Measurements from ENCODE around the gene PCID2.

The PCID2 gene

GRCh38 chr13:113195360-113195759 lies 13.1 kb downstream of the PCID2 start:
- Histone ChIP-seq H3K4me1 (ENCODE audit: insufficient read depth, insufficient read length) (no peaks in the 10 kb centered on the region), H3K36me3 (ENCODE audit: insufficient read depth, insufficient read length, low read length) (peaks cover 77% of the 10 kb centered on the region), H3K9ac (ENCODE audit: insufficient read length, low read depth) (no peak overlapping the region), H3K27me3 (ENCODE audit: insufficient read depth, insufficient read length) (no peaks in the 10 kb centered on the region), H3K4me3 (ENCODE audit: insufficient read length, low read depth) (no peak overlapping the region), H3K9me3 (ENCODE audit: insufficient read depth, low read length) (no peaks in the 10 kb centered on the region)
- DNase-seq (ENCODE audit: low read depth, low spot score) = no peak
- TF ChIP-seq YY1 (IDR thresholded peaks at IDR 0.05; ENCODE audit: insufficient read depth, insufficient read length) = no peak
- TF ChIP-seq SUZ12 (IDR thresholded peaks at IDR 0.05; ENCODE audit: extremely low read depth, insufficient read depth, insufficient read length) = no peak
- no peak for TF ChIP-seq ZNF274 (IDR thresholded peaks at IDR 0.05; ENCODE audit: low read depth, low read length)

- peaks cover 76% of the 10 kb centered on the region for H3K36me3 ChIP-seq (ENCODE audit: insufficient read depth, insufficient read length, low read length)
These were observed 15.6 kb downstream of the PCID2 start for GRCh38 chr13:113192902-113193301.

GRCh38 chr13:113192279-113192678 lies 16.2 kb downstream of the PCID2 start:
- Histone ChIP-seq H3K9ac (ENCODE audit: insufficient read length, low read depth) (no peak overlapping the region), H3K4me1 (ENCODE audit: insufficient read depth, insufficient read length) (peaks cover under 1% of the 10 kb centered on the region), H3K9me3 (ENCODE audit: insufficient read depth, low read length) (no peaks in the 10 kb centered on the region), H3K36me3 (ENCODE audit: insufficient read depth, insufficient read length, low read length) (peaks cover 73% of the 10 kb centered on the region), H3K27me3 (ENCODE audit: insufficient read depth, insufficient read length) (no peaks in the 10 kb centered on the region), H3K4me3 (ENCODE audit: insufficient read length, low read depth) (no peak overlapping the region)
- DNase-seq (ENCODE audit: low read depth, low spot score) = no peak
- TF ChIP-seq SUZ12 (IDR thresholded peaks at IDR 0.05; ENCODE audit: extremely low read depth, insufficient read depth, insufficient read length) = no peak
- no peak for TF ChIP-seq ZNF274 (IDR thresholded peaks at IDR 0.05; ENCODE audit: low read depth, low read length)
- TF ChIP-seq YY1 (IDR thresholded peaks at IDR 0.05; ENCODE audit: insufficient read depth, insufficient read length) = no peak

More at GRCh38 chr13:113192902-113193301, 15.6 kb downstream of the PCID2 start:
- no peaks in the 10 kb centered on the region for H3K27me3 ChIP-seq (ENCODE audit: insufficient read depth, insufficient read length)
- no peak for DNase-seq (ENCODE audit: low read depth, low spot score)
- no peak overlapping the region for H3K9ac ChIP-seq (ENCODE audit: insufficient read length, low read depth)
- H3K9me3 ChIP-seq (ENCODE audit: insufficient read depth, low read length) = no peaks in the 10 kb centered on the region
- no peak for TF ChIP-seq SUZ12 (IDR thresholded peaks at IDR 0.05; ENCODE audit: extremely low read depth, insufficient read depth, insufficient read length)
- TF ChIP-seq ZNF274 (IDR thresholded peaks at IDR 0.05; ENCODE audit: low read depth, low read length) = no peak
- TF ChIP-seq YY1 (IDR thresholded peaks at IDR 0.05; ENCODE audit: insufficient read depth, insufficient read length) = no peak
- H3K4me3 ChIP-seq (ENCODE audit: insufficient read length, low read depth) = no peak overlapping the region
- H3K4me1 ChIP-seq (ENCODE audit: insufficient read depth, insufficient read length) = no peaks in the 10 kb centered on the region

DNA sequence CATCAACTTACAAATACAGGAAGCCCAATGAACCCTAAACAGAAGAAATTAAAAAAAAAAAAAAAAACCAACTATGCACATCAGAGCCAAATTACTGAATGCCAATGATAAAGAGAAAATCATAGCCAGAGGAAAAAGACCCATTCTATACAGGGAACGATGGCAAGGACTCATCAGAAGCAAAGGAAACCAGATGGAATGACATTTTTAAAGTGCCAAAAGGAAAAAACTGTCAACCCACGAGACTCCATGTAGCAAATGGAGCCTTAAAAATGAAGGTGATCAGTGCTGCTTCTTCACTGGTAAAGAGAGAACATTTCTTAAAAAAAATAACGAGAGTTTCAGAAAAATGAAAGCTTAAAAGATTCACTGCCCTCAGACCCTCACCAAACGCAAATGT lies 18.3 kb downstream of the PCID2 start:
- TF ChIP-seq ZNF274 (IDR thresholded peaks at IDR 0.05; ENCODE audit: low read depth, low read length) = no peak
- TF ChIP-seq YY1 (IDR thresholded peaks at IDR 0.05; ENCODE audit: insufficient read depth, insufficient read length) = no peak
- no peak for TF ChIP-seq SUZ12 (IDR thresholded peaks at IDR 0.05; ENCODE audit: extremely low read depth, insufficient read depth, insufficient read length)
- Histone ChIP-seq H3K36me3 (ENCODE audit: insufficient read depth, insufficient read length, low read length) (peaks cover 70% of the 10 kb centered on the region), H3K9me3 (ENCODE audit: insufficient read depth, low read length) (no peaks in the 10 kb centered on the region), H3K4me1 (ENCODE audit: insufficient read depth, insufficient read length) (peaks cover 3% of the 10 kb centered on the region), H3K4me3 (ENCODE audit: insufficient read length, low read depth) (no peak overlapping the region), H3K27me3 (ENCODE audit: insufficient read depth, insufficient read length) (no peaks in the 10 kb centered on the region), H3K9ac (ENCODE audit: insufficient read length, low read depth) (no peak overlapping the region)
- DNase-seq (ENCODE audit: low read depth, low spot score) = no peak

GRCh38 chr13:113187883-113188665 lies 20.4 kb downstream of the PCID2 start:
- H3K36me3 ChIP-seq (ENCODE audit: insufficient read depth, insufficient read length, low read length) = peaks cover 67% of the 10 kb centered on the region
- H3K27me3 ChIP-seq (ENCODE audit: insufficient read depth, insufficient read length) = no peaks in the 10 kb centered on the region
- H3K9me3 ChIP-seq (ENCODE audit: insufficient read depth, low read length) = no peaks in the 10 kb centered on the region
- TF ChIP-seq ZNF274 (IDR thresholded peaks at IDR 0.05; ENCODE audit: low read depth, low read length) (no peak), YY1 (IDR thresholded peaks at IDR 0.05; ENCODE audit: insufficient read depth, insufficient read length) (no peak), SUZ12 (IDR thresholded peaks at IDR 0.05; ENCODE audit: extremely low read depth, insufficient read depth, insufficient read length) (no peak)
- peaks cover 3% of the 10 kb centered on the region for H3K4me1 ChIP-seq (ENCODE audit: insufficient read depth, insufficient read length)
- DNase-seq (ENCODE audit: low read depth, low spot score) = no peak
- H3K4me3 ChIP-seq (ENCODE audit: insufficient read length, low read depth) = no peak overlapping the region
- no peak overlapping the region for H3K9ac ChIP-seq (ENCODE audit: insufficient read length, low read depth)

DNA sequence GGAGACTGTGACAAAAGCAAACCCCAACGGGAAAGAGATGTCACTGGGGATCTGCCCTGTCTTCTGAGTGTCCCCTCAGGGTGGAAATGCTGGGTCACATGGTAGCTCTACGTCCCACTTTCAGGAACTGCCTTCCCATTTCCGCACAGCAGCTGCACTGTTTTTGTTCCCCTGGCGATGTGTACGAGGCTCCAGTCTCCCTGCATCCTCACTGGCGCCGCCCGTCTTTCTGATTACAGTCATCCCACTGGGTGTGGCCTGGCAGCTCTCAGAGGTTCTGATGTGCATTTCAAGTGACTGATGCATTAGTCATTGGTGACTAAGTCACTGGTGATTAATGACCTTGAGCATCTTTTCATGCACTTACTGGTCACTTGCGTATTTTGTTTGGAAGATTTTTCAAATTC lies 21.2 kb downstream of the PCID2 start:
- H3K9ac ChIP-seq (ENCODE audit: insufficient read length, low read depth) = no peak overlapping the region
- no peaks in the 10 kb centered on the region for H3K9me3 ChIP-seq (ENCODE audit: insufficient read depth, low read length)
- TF ChIP-seq YY1 (IDR thresholded peaks at IDR 0.05; ENCODE audit: insufficient read depth, insufficient read length) (no peak), SUZ12 (IDR thresholded peaks at IDR 0.05; ENCODE audit: extremely low read depth, insufficient read depth, insufficient read length) (no peak), ZNF274 (IDR thresholded peaks at IDR 0.05; ENCODE audit: low read depth, low read length) (no peak)
- H3K4me3 ChIP-seq (ENCODE audit: insufficient read length, low read depth) = no peak overlapping the region
- DNase-seq (ENCODE audit: low read depth, low spot score) = no peak
- H3K36me3 ChIP-seq (ENCODE audit: insufficient read depth, insufficient read length, low read length) = peaks cover 64% of the 10 kb centered on the region
- H3K27me3 ChIP-seq (ENCODE audit: insufficient read depth, insufficient read length) = no peaks in the 10 kb centered on the region
- peaks cover 3% of the 10 kb centered on the region for H3K4me1 ChIP-seq (ENCODE audit: insufficient read depth, insufficient read length)

GRCh38 chr13:113186061-113186900 lies 22.2 kb downstream of the PCID2 start:
- no peak overlapping the region for H3K9ac ChIP-seq (ENCODE audit: insufficient read length, low read depth)
- no peak for DNase-seq (ENCODE audit: low read depth, low spot score)
- peaks cover 3% of the 10 kb centered on the region for H3K4me1 ChIP-seq (ENCODE audit: insufficient read depth, insufficient read length)

More at GRCh38 chr13:113186061-113186900, 22.2 kb downstream of the PCID2 start:
- Histone ChIP-seq H3K36me3 (ENCODE audit: insufficient read depth, insufficient read length, low read length) (peaks cover 73% of the 10 kb centered on the region), H3K4me3 (ENCODE audit: insufficient read length, low read depth) (no peak overlapping the region), H3K9me3 (ENCODE audit: insufficient read depth, low read length) (no peaks in the 10 kb centered on the region), H3K27me3 (ENCODE audit: insufficient read depth, insufficient read length) (no peaks in the 10 kb centered on the region)
- TF ChIP-seq ZNF274 (IDR thresholded peaks at IDR 0.05; ENCODE audit: low read depth, low read length) = no peak
- TF ChIP-seq SUZ12 (IDR thresholded peaks at IDR 0.05; ENCODE audit: extremely low read depth, insufficient read depth, insufficient read length) = no peak
- no peak for TF ChIP-seq YY1 (IDR thresholded peaks at IDR 0.05; ENCODE audit: insufficient read depth, insufficient read length)
